SK-N-SH (cell line): ENCODE measurements around the gene METTL1. TPM values are rescaled to one million over a fixed set of nuclear protein-coding genes. Genes with fewer than 3 reads are reported as not detected.

Experiments
- CTCF ChIA-PET: fragments of 300-600, 350-600 bp; formaldehyde crosslinking; extraction: SDS; loops from one replicate; lab custom pipeline; 2021; lab: Yijun Ruan, JAX
- POLR2A ChIA-PET: fragments of 350-600 bp; sonication (Branson Sonifier 250); formaldehyde crosslinking; extraction: SDS; loops from one replicate; lab custom pipeline; 2020; ENCODE audit warnings: antibody characterized with exemption, inconsistent platforms; lab: Yijun Ruan, JAX
- DNase-seq: peaks from one replicate; pipeline ENCODE4 v3.0.0; 2012
- H2AFZ ChIP-seq: fragments of 200-600 bp; sonication (generic); 2 replicates; pipeline ENCODE4 v1.8.1; 2016; ENCODE audit warnings: antibody characterized with exemption, mild to moderate bottlenecking, low read depth
- H3F3A ChIP-seq: fragments of 200-600 bp; sonication (generic); replicated peaks from 2 replicates; pipeline ENCODE3; 2016; ENCODE audit warnings: antibody characterized with exemption, mild to moderate bottlenecking; ENCODE audit not compliant: insufficient read depth
- H3K27ac ChIP-seq, 2 experiments: fragments of 200-500 bp in 1 of 2; fragments of 200-600 bp in 1 of 2; sonication (Bioruptor generic) in 1 of 2; sonication (generic), shearing (Covaris generic) in 1 of 2; 2 replicates each; pipeline versions ENCODE4 v1.5.1 to v1.6.1; 2014 to 2016; ENCODE audit warnings: low read depth in 2 of 2, inconsistent platforms in 1 of 2, low read length in 1 of 2, mild to moderate bottlenecking in 1 of 2, mixed read lengths in 1 of 2
- H3K27me3 ChIP-seq: fragments of 200-600 bp; sonication (generic), shearing (Covaris generic); 2 replicates; pipeline ENCODE4 v1.6.1; 2016; ENCODE audit warnings: mixed run types; ENCODE audit not compliant: insufficient read depth
- H3K36me3 ChIP-seq, 2 experiments: fragments of 200-500 bp in 1 of 2; fragments of 200-600 bp in 1 of 2; sonication (Bioruptor generic) in 1 of 2; sonication (generic) in 1 of 2; replicated peaks in 1 of 2; 2 replicates each; pipeline versions ENCODE3 to v1.5.1; 2014 to 2016; ENCODE audit warnings: low read length in 1 of 2, mild to moderate bottlenecking in 1 of 2; ENCODE audit not compliant: insufficient read depth in 2 of 2, control insufficient read depth in 1 of 2
- H3K4me1 ChIP-seq, 2 experiments: fragments of 200-500 bp in 1 of 2; fragments of 200-600 bp in 1 of 2; sonication (Bioruptor generic) in 1 of 2; sonication (generic), shearing (Covaris generic) in 1 of 2; 2 replicates each; pipeline versions ENCODE4 v1.5.1 to v1.6.1; 2014 to 2016; ENCODE audit warnings: low read depth in 1 of 2, low read length in 1 of 2, mixed run types in 1 of 2; ENCODE audit not compliant: insufficient read depth in 2 of 2, control insufficient read depth in 1 of 2
- H3K4me2 ChIP-seq: fragments of 200-600 bp; sonication (generic), shearing (Covaris generic); 2 replicates; pipeline ENCODE4 v1.6.1; 2017; ENCODE audit warnings: mixed run types
- H3K4me3 ChIP-seq, 2 experiments: fragments of 200-500 bp in 1 of 2; fragments of 200-600 bp in 1 of 2; sonication (Bioruptor generic) in 1 of 2; sonication (generic), shearing (Covaris generic) in 1 of 2; 2 replicates each; pipeline versions ENCODE4 v1.5.1 to v1.8.1; 2014 to 2016; ENCODE audit warnings: low read depth in 2 of 2, inconsistent platforms in 1 of 2, low read length in 1 of 2, mild to moderate bottlenecking in 1 of 2, mixed read lengths in 1 of 2, moderate library complexity in 1 of 2
- H3K79me2 ChIP-seq: fragments of 200-600 bp; sonication (generic); 2 replicates; pipeline ENCODE4 v1.8.1; 2017; ENCODE audit warnings: mild to moderate bottlenecking; ENCODE audit not compliant: insufficient read depth
- H3K9ac ChIP-seq: fragments of 200-600 bp; sonication (generic); 2 replicates; pipeline ENCODE4 v1.6.1; 2017; ENCODE audit warnings: mixed run types
- H3K9me2 ChIP-seq: fragments of 200-600 bp; sonication (generic); 2 replicates; pipeline ENCODE4 v1.6.1; 2017; ENCODE audit warnings: mixed run types
- H3K9me3 ChIP-seq: fragments of 200-600 bp; sonication (generic); 2 replicates; pipeline ENCODE4 v1.6.1; 2017; ENCODE audit warnings: mixed run types, mild to moderate bottlenecking, moderate library complexity
- H4K20me1 ChIP-seq: fragments of 200-600 bp; sonication (generic); 2 replicates; pipeline ENCODE4 v1.6.1; 2017; ENCODE audit warnings: mild to moderate bottlenecking, mixed run types; ENCODE audit not compliant: insufficient read depth
- CHD2 ChIP-seq: fragments of 150-350 bp; IDR thresholded peaks from 2 replicates; pipeline ENCODE4 v1.6.1; 2018; ENCODE audit warnings: low read length; ENCODE audit not compliant: partially characterized antibody
- ELF1 ChIP-seq: IDR thresholded peaks from 2 replicates; pipeline ENCODE4 v1.4.0; 2012
- EP300 ChIP-seq, 2 experiments: IDR thresholded peaks; 2 replicates each; pipeline versions ENCODE4 v1.4.0 to v1.6.1; 2012; ENCODE audit warnings: borderline replicate concordance in 1 of 2, low read depth in 1 of 2, low read length in 1 of 2
- EZH2phosphoT487 ChIP-seq: fragments of 200-600 bp; sonication (generic); IDR thresholded peaks from 2 replicates; pipeline ENCODE4 v1.6.1; 2017; ENCODE audit warnings: low read depth, mixed run types, mild to moderate bottlenecking, antibody characterized with exemption, moderate library complexity, borderline replicate concordance
- FOSL2 ChIP-seq: IDR thresholded peaks from 2 replicates; pipeline ENCODE4 v1.4.0; 2012; ENCODE audit warnings: low read depth, mild to moderate bottlenecking, moderate library complexity, borderline replicate concordance
- FOXM1 ChIP-seq: IDR thresholded peaks from 2 replicates; pipeline ENCODE4 v1.4.0; 2012; ENCODE audit warnings: low read depth, mild to moderate bottlenecking
- GABPA ChIP-seq: IDR thresholded peaks from 2 replicates; pipeline ENCODE4 v1.4.0; 2012; ENCODE audit warnings: low read depth, mild to moderate bottlenecking
- GATA2 ChIP-seq: sonication (generic); formaldehyde crosslinking; IDR thresholded peaks from 2 replicates; pipeline ENCODE4 v1.5.0; 2020; ENCODE audit warnings: mild to moderate bottlenecking, missing genetic modification reagents
- MEF2A ChIP-seq: IDR thresholded peaks from 2 replicates; pipeline ENCODE4 v1.4.0; 2012; ENCODE audit warnings: low read depth, borderline replicate concordance
- MXI1 ChIP-seq: IDR thresholded peaks from 2 replicates; pipeline ENCODE4 v1.6.1; 2012; ENCODE audit warnings: mild to moderate bottlenecking, low read depth, low read length, improper control_type of control experiment
- NFIC ChIP-seq: IDR thresholded peaks from 2 replicates; pipeline ENCODE4 v1.4.0; 2012; ENCODE audit warnings: borderline replicate concordance
- NRF1 ChIP-seq: IDR thresholded peaks from 2 replicates; pipeline ENCODE4 v1.6.1; 2012; ENCODE audit warnings: low read depth, mild to moderate bottlenecking, low read length
- POLR2AphosphoS5 ChIP-seq: IDR thresholded peaks from 2 replicates; pipeline ENCODE4 v1.6.1; 2012; ENCODE audit warnings: low read depth, low read length
- RAD21 ChIP-seq: IDR thresholded peaks from 2 replicates; pipeline ENCODE4 v1.6.1; 2012; ENCODE audit warnings: mild to moderate bottlenecking, low read length
- RCOR1 ChIP-seq: fragments of 150-350 bp; IDR thresholded peaks from 2 replicates; pipeline ENCODE4 v1.6.1; 2017; ENCODE audit warnings: antibody characterized with exemption, low read length
- SMC3 ChIP-seq: IDR thresholded peaks from 2 replicates; pipeline ENCODE4 v1.6.1; 2012; ENCODE audit warnings: low read depth, low read length, improper control_type of control experiment
- TAF1 ChIP-seq: IDR thresholded peaks from 2 replicates; pipeline ENCODE4 v1.6.1; 2012; ENCODE audit warnings: low read depth, mild to moderate bottlenecking, low read length, moderate library complexity, borderline replicate concordance
- TEAD4 ChIP-seq: IDR thresholded peaks from 2 replicates; pipeline ENCODE4 v1.4.0; 2012; ENCODE audit warnings: mild to moderate bottlenecking, borderline replicate concordance; ENCODE audit not compliant: insufficient read depth
- YY1 ChIP-seq: IDR thresholded peaks from 2 replicates; pipeline ENCODE4 v1.4.0; 2012; ENCODE audit warnings: low read depth, mild to moderate bottlenecking
- WGBS: methylation state at CpG from one replicate; pipeline ENCODE4 v1.1.6; 2017; ENCODE audit warnings: low lambda C conversion rate; 5-methylcytosine and 5-hydroxymethylcytosine counted together
- polyA plus RNA-seq, 3 experiments: library from polyadenylated mRNA; depleted of rRNA; stranded (reverse); fragments of >200 nt; gene quantifications; 2 replicates each; pipeline ENCODE4 v1.2.3, GENCODE V29; 2012
- TF ChIP-seq, protein P1 (sequence below): IDR thresholded peaks from 2 replicates; pipeline ENCODE4 v1.4.0; 2012; ENCODE audit warnings: low read depth
- TF ChIP-seq, protein P2 (sequence below): fragments of 200-600 bp; sonication (generic); IDR thresholded peaks from 2 replicates; pipeline ENCODE4 v1.6.1; 2017; ENCODE audit warnings: antibody characterized with exemption, mild to moderate bottlenecking, moderate library complexity

The METTL1 gene
- polyA plus RNA-seq, 1 of the 3 experiments (the other 2 are of a cell fraction), result 28.0 TPM

DNA sequence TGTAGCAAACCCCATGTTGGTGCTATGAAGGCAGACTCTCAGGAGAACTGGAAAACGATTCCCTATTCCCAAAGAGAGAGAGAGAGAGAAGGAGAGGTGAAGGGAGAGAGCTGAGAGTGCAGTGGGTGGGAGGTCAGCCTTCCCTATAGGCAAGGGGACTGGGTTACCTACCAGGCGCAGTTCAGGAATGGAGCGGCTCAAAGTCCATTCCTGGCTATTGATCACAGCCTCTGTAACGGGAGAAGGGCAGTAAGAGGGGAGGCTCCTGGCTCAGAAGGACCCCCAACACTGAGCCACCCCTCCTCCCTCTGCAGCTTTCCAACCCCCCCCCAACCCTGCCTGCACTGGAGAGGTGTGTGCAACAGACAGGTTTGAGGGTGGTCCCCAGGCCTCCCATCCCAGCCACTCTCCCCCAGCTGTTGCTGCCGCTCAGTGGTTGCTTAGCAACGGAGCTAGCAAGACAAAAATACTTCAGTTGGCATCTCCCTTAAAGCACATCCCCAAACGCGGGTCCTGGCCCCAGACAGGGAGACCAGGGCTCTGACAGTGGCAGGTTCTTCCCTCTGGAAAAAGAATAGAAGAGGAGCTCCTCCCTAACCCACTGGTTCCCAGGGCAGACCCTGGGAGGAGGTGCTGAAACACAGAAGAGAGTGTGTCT, 36.6 kb downstream of the METTL1 start (continued):
- TF ChIP-seq EP300 (IDR thresholded peaks at IDR 0.05; ENCODE audit: borderline replicate concordance in 1 of 2, low read depth in 1 of 2, low read length in 1 of 2), result no peak

DNA sequence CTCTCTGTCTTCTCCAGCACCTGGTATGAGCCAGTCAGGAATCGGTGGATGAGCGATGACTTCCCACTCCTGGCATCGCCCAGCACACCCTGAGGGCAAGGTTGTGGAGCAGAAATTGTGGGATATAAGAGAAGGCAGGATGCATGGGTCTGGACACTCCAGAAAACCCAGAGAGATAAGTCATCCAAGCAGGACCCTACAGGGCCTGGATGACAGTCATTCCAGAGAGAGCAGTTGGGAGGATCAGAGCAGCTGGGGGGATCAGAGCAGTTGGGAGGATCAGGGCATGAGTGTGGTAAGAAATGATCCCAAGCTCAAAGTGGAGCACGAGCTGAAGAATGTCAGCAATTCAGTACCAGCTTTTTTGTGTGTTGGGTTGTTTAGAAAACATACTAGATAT, 37.3 kb downstream of the METTL1 start:
- Histone ChIP-seq H3K9me2 (no peaks in the 10 kb centered on the region), H3K4me2 (no peak overlapping the region), H3K4me1 (peaks cover 0 to 29% of the 10 kb centered on the region in 2 experiments; a peak in 2 of 4 replicates), H2AFZ (no peak overlapping the region), H3K27me3 (no peaks in the 10 kb centered on the region), H3K4me3 (no peak overlapping the region), H3K36me3 (peaks cover 0 to 14% of the 10 kb centered on the region in 2 experiments), H3F3A (peaks cover 18% of the 10 kb centered on the region)
- WGBS, result 89% methylated on average over 4 of the region's 4 CpGs
- CTCF ChIA-PET, result interaction anchor here (1.0 to 7.1 kb wide), 9 partner anchors 11 to 276 kb away, joined by 3 to 133 read pairs (median 9); partner anchors contain the start of genes B4GALNT1, GLI1 and OS9
- DNase-seq, result no peak
- TF ChIP-seq TEAD4 (no peak), GABPA (no peak), FOSL2 (no peak), POLR2AphosphoS5 (no peak), NFIC (no peak), MEF2A (no peak), GATA2 (CRISPR knock-in tag) (no peak), NRF1 (no peak), EP300 (IDR thresholded peaks at IDR 0.05; ENCODE audit: borderline replicate concordance in 1 of 2, low read depth in 1 of 2, low read length in 1 of 2) (no peak), FOXM1 (no peak), RAD21 (no peak), MXI1 (no peak), TAF1 (no peak), CHD2 (no peak)
- TF ChIP-seq, protein P1, sequence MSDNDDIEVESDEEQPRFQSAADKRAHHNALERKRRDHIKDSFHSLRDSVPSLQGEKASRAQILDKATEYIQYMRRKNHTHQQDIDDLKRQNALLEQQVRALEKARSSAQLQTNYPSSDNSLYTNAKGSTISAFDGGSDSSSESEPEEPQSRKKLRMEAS, result no peak
- TF ChIP-seq, all 33 proteins: peak for 0
- POLR2A ChIA-PET, result interaction anchor here (2.6 to 2.9 kb wide), 2 partner anchors 9 to 10 kb away, joined by 17 to 21 read pairs; partner anchors contain the start of gene TSPAN31
- Histone ChIP-seq H3K79me2 (no peaks in the 10 kb centered on the region), H4K20me1 (no peaks in the 10 kb centered on the region), H3K27ac (no peak overlapping the region), H3K9ac (no peak overlapping the region), H3K9me3 (no peaks in the 10 kb centered on the region)

DNA sequence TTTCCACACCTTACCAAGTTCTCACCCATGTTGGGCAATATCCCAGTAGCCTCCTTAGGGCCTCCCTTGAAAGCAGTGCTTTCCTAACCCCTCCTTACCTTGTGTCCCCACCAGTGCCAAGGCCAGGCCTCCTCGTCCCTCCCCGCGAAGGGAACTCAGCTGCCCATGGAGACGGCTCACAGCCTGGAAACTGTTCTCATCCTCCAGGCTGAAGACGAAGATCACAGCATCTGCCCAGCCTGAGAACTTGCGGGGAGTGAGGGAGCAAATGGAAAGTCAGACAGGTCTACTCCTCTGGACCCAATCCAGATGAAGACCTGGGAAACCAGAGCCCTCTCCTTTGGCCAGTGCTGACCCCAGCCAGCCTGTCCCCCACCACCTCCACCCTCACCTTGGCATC, 38.0 kb downstream of the METTL1 start:
- Histone ChIP-seq H3K27ac (no peak overlapping the region), H3K9ac (no peak overlapping the region), H3K79me2 (no peaks in the 10 kb centered on the region), H3F3A (peaks cover 18% of the 10 kb centered on the region), H4K20me1 (no peaks in the 10 kb centered on the region), H3K4me3 (no peak overlapping the region), H3K9me3 (no peaks in the 10 kb centered on the region), H3K4me2 (no peak overlapping the region), H2AFZ (no peak overlapping the region), H3K4me1 (peaks cover 0 to 22% of the 10 kb centered on the region in 2 experiments; a peak in 2 of 4 replicates), H3K9me2 (no peaks in the 10 kb centered on the region), H3K27me3 (no peaks in the 10 kb centered on the region), H3K36me3 (peaks cover 0 to 14% of the 10 kb centered on the region in 2 experiments)
- 80% methylated on average over 6 of the region's 6 CpGs for WGBS
- DNase-seq, result no peak
- TF ChIP-seq FOXM1, result no peak
- TF ChIP-seq TAF1, result no peak
- no peak for TF ChIP-seq POLR2AphosphoS5
- no peak for TF ChIP-seq TEAD4
- TF ChIP-seq RCOR1, result no peak
- TF ChIP-seq EZH2phosphoT487, result no peak
- TF ChIP-seq GABPA, result no peak
- TF ChIP-seq, protein P2, sequence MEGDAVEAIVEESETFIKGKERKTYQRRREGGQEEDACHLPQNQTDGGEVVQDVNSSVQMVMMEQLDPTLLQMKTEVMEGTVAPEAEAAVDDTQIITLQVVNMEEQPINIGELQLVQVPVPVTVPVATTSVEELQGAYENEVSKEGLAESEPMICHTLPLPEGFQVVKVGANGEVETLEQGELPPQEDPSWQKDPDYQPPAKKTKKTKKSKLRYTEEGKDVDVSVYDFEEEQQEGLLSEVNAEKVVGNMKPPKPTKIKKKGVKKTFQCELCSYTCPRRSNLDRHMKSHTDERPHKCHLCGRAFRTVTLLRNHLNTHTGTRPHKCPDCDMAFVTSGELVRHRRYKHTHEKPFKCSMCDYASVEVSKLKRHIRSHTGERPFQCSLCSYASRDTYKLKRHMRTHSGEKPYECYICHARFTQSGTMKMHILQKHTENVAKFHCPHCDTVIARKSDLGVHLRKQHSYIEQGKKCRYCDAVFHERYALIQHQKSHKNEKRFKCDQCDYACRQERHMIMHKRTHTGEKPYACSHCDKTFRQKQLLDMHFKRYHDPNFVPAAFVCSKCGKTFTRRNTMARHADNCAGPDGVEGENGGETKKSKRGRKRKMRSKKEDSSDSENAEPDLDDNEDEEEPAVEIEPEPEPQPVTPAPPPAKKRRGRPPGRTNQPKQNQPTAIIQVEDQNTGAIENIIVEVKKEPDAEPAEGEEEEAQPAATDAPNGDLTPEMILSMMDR, result no peak
- no peak for TF ChIP-seq SMC3
- no peak for TF ChIP-seq ELF1
- TF ChIP-seq MXI1, result no peak
- TF ChIP-seq YY1, result no peak
- no peak for TF ChIP-seq NFIC
- no peak for TF ChIP-seq MEF2A
- TF ChIP-seq, protein P1, result no peak
- no peak for TF ChIP-seq RAD21
- ChIA-PET CTCF (interaction anchor here (5.7 to 7.1 kb wide), 2 partner anchors 10 to 152 kb away, joined by 59 to 133 read pairs; no protein-coding TSS in a partner anchor), POLR2A (no interaction called here)
